Activated CD4-positive, alpha-beta T cell treated with anti-CD3 and anti-CD28 coated beads, Interleukin-2, amount 50 U/mL, for 24 hours (primary cell): Measurements from ENCODE around the gene PRKAR2B.
A peak's percentile ranks its signal among the peaks of the same experiment; 100 is the strongest.
"Not testable (repeated sequence)": the region's sequence is repeated elsewhere in the genome, so short reads cannot be mapped to it uniquely, and the experiment has no call there.

Source experiments
- DNase-seq, 2 donors: peaks; one replicate each; pipeline ENCODE4 v3.0.0-alpha.2; 2020; ENCODE audit warnings: low read depth in 1 of 2, low spot score in 1 of 2

PRKAR2B gene

GRCh38 chr7:107152011-107152410 is 107.5 kb downstream of the PRKAR2B start:
- DNase-seq: no peak

GRCh38 chr7:107154826-107155225 is 110.3 kb downstream of the PRKAR2B start:
- DNase-seq: no peak

GRCh38 chr7:107155726-107156125 is 111.2 kb downstream of the PRKAR2B start:
- not testable (repeated sequence) for DNase-seq

- no peak for DNase-seq
Observed at GRCh38 chr7:107157091-107157490, 112.6 kb downstream of the PRKAR2B start.

- no peak for DNase-seq
Observed at GRCh38 chr7:107158028-107158427, 113.5 kb downstream of the PRKAR2B start.

- DNase-seq: no peak
Observed at GRCh38 chr7:107160389-107160788, 115.9 kb downstream of the PRKAR2B start.

- no peak for DNase-seq
Observed at GRCh38 chr7:107161415-107161814, 116.9 kb downstream of the PRKAR2B start.

GRCh38 chr7:107162475-107162874 is 118.0 kb downstream of the PRKAR2B start:
- DNase-seq: no peak

GRCh38 chr7:107164092-107164491 is 119.6 kb downstream of the PRKAR2B start:
- DNase-seq: no peak

- no peak for DNase-seq
Observed at GRCh38 chr7:107165341-107165740, 120.8 kb downstream of the PRKAR2B start.

GRCh38 chr7:107166736-107167426 is 122.4 kb downstream of the PRKAR2B start:
- no peak for DNase-seq

- DNase-seq: peak in 1 of 2 donors; percentile 29
Observed at GRCh38 chr7:107167483-107168232, 123.2 kb downstream of the PRKAR2B start.

- DNase-seq: peak; percentile 87 to 98
Observed at GRCh38 chr7:107168233-107169119, 124.0 kb downstream of the PRKAR2B start, which contains the start of gene HBP1. Gene HBP1 (plus strand): TSS chr7:107169003. CDS start chr7:107179894, 10,891 bp downstream.

- DNase-seq: peak; percentile 59 to 77
Observed at GRCh38 chr7:107169120-107170050, 124.9 kb downstream of the PRKAR2B start.

GRCh38 chr7:107170051-107170915 is 125.8 kb downstream of the PRKAR2B start:
- no peak for DNase-seq

GRCh38 chr7:107171496-107171895 is 127.0 kb downstream of the PRKAR2B start:
- no peak for DNase-seq

- DNase-seq: no peak
Observed at GRCh38 chr7:107172276-107173032, 127.9 kb downstream of the PRKAR2B start.

GRCh38 chr7:107173191-107173590 is 128.7 kb downstream of the PRKAR2B start:
- DNase-seq: no peak
